Measurements from ENCODE around the gene RPL18A.

DNA sequence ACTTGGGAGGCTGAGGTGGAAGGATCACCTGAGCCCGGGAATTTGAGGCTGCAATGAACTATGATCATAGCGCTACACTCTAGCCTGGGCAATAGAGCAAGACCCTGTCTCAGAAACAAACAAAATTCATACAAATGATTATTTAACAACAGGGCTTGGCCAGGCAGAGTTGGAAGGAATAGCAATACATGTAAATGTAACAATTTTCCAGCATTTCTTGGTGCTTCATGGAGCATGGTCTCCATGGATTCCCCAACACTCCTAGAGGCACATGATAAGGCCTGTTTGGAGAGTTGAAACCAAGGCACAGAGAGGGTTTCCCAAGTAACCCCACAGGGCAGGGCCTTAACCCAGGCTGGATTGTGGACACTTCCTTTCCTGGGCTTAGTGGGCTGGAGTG is 48.6 kb upstream of the RPL18A start:
- TF ChIP-seq GATA2 (IDR thresholded peaks at IDR 0.05; ENCODE audit: low read depth, low read length) (no peak), GATA3 (IDR thresholded peaks at IDR 0.05; ENCODE audit: low read depth, low read length) (no peak)

Data from SH-SY5Y (cell line).